ENCODE results near the gene CHD6.

DNA sequence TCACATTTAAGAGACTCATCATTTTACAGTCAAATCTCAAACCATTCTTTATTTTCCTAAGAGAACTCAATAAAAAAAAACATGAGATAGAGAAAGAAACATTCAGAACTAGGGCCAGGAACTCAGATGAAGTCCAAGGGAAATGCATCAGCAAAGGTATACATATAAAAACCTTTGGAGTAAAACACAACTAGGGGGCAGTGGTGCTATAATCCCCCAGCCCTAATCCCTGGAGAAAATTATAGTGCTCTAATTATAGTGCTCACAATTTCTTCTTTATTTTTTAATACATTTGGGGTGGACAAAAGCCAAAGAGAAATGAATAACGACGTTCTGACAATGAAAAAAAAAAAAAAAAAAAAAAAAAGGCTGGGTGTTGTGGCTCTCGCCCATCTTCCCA is 151.0 kb downstream of the CHD6 start:
- TF ChIP-seq, protein P1, sequence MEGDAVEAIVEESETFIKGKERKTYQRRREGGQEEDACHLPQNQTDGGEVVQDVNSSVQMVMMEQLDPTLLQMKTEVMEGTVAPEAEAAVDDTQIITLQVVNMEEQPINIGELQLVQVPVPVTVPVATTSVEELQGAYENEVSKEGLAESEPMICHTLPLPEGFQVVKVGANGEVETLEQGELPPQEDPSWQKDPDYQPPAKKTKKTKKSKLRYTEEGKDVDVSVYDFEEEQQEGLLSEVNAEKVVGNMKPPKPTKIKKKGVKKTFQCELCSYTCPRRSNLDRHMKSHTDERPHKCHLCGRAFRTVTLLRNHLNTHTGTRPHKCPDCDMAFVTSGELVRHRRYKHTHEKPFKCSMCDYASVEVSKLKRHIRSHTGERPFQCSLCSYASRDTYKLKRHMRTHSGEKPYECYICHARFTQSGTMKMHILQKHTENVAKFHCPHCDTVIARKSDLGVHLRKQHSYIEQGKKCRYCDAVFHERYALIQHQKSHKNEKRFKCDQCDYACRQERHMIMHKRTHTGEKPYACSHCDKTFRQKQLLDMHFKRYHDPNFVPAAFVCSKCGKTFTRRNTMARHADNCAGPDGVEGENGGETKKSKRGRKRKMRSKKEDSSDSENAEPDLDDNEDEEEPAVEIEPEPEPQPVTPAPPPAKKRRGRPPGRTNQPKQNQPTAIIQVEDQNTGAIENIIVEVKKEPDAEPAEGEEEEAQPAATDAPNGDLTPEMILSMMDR (IDR thresholded peaks at IDR 0.05; ENCODE audit: insufficient read depth, low read length) = no peak
- no peak for TF ChIP-seq POLR2AphosphoS5 (IDR thresholded peaks at IDR 0.05; ENCODE audit: low read depth)
- no peak for TF ChIP-seq GABPA (IDR thresholded peaks at IDR 0.05; ENCODE audit: low read depth)
